ENCODE measurements around the gene GATAD2A. TPM values are rescaled to one million over a fixed set of nuclear protein-coding genes. Genes with fewer than 3 reads are reported as not detected.

The GATAD2A gene
- total RNA-seq, 2 experiments from 2014 or later: 152 to 153 TPM

- ATAC-seq (ENCODE audit: low read depth) (no peak), DNase-seq (no peak)
- Mint-ChIP-seq H3K27ac (peak overlapping the region; percentile 80), H3K36me3 (peaks cover 22% of the 10 kb centered on the region), H3K4me1 (peaks cover 43% of the 10 kb centered on the region), H3K4me3 (no peak overlapping the region), H3K9me3 (no peaks in the 10 kb centered on the region), H3K27me3 (no peaks in the 10 kb centered on the region)
- POLR2A ChIA-PET: interaction anchor here (0.9 to 1.5 kb wide), 2 partner anchors 12 to 70 kb away, joined by 3 to 4 read pairs; partner anchors contain the start of gene GATAD2A
Observed at GRCh38 chr19:19475015-19475765, 69.7 kb downstream of the GATAD2A start.

- DNase-seq: no peak
Observed at GRCh38 chr19:19475849-19476828, 70.7 kb downstream of the GATAD2A start.

GRCh38 chr19:19477705-19478383 is 72.4 kb downstream of the GATAD2A start:
- POLR2A ChIA-PET: interaction anchor here (0.6 to 1.0 kb wide), 3 partner anchors 14 to 253 kb away, joined by 3 read pairs; no protein-coding TSS in a partner anchor

More at GRCh38 chr19:19475849-19476828, 70.7 kb downstream of the GATAD2A start:
- H3K4me1 Mint-ChIP-seq: peaks cover 47% of the 10 kb centered on the region
- peaks cover 18% of the 10 kb centered on the region for H3K36me3 Mint-ChIP-seq
- H3K9me3 Mint-ChIP-seq: no peaks in the 10 kb centered on the region
- H3K27ac Mint-ChIP-seq: peak overlapping the region; percentile 54
- no peak for ATAC-seq (ENCODE audit: low read depth)
- POLR2A ChIA-PET: interaction anchor here (0.9 to 1.5 kb wide), 2 partner anchors 11 to 71 kb away, joined by 3 to 4 read pairs; partner anchors contain the start of gene GATAD2A
- no peak overlapping the region for H3K4me3 Mint-ChIP-seq
- H3K27me3 Mint-ChIP-seq: no peaks in the 10 kb centered on the region

GRCh38 chr19:19480688-19481087 is 75.2 kb downstream of the GATAD2A start:
- peaks cover 18% of the 10 kb centered on the region for H3K36me3 Mint-ChIP-seq
- no peak for DNase-seq
- POLR2A ChIA-PET: no interaction called here
- no peaks in the 10 kb centered on the region for H3K9me3 Mint-ChIP-seq
- peak overlapping the region; percentile 79 for H3K27ac Mint-ChIP-seq
- H3K4me1 Mint-ChIP-seq: peaks cover 38% of the 10 kb centered on the region
- H3K4me3 Mint-ChIP-seq: peak overlapping the region; percentile 13
- H3K27me3 Mint-ChIP-seq: no peaks in the 10 kb centered on the region
- peak; percentile 62 for ATAC-seq (ENCODE audit: low read depth)

More at GRCh38 chr19:19477705-19478383, 72.4 kb downstream of the GATAD2A start:
- H3K4me3 Mint-ChIP-seq: no peak overlapping the region
- no peaks in the 10 kb centered on the region for H3K9me3 Mint-ChIP-seq
- ATAC-seq (ENCODE audit: low read depth): no peak
- peaks cover 47% of the 10 kb centered on the region for H3K4me1 Mint-ChIP-seq
- H3K27ac Mint-ChIP-seq: no peak overlapping the region
- no peak for DNase-seq
- no peaks in the 10 kb centered on the region for H3K27me3 Mint-ChIP-seq
- peaks cover 16% of the 10 kb centered on the region for H3K36me3 Mint-ChIP-seq

GRCh38 chr19:19482809-19483596 is 77.5 kb downstream of the GATAD2A start:
- Mint-ChIP-seq H3K9me3 (no peaks in the 10 kb centered on the region), H3K27ac (peak overlapping the region; percentile 74), H3K27me3 (no peaks in the 10 kb centered on the region), H3K4me3 (no peak overlapping the region), H3K4me1 (peaks cover 37% of the 10 kb centered on the region), H3K36me3 (peaks cover 11% of the 10 kb centered on the region)
- no peak for DNase-seq
- ATAC-seq (ENCODE audit: low read depth): no peak
- POLR2A ChIA-PET: interaction anchor here (1.6 kb wide), 1 partner anchor 110 kb away, joined by 4 read pairs; no protein-coding TSS in a partner anchor

GRCh38 chr19:19485161-19485997 is 79.9 kb downstream of the GATAD2A start:
- POLR2A ChIA-PET: interaction anchor here (0.5 kb wide), 1 partner anchor 70 kb away, joined by 3 read pairs; no protein-coding TSS in a partner anchor

GRCh38 chr19:19485998-19486290 is 80.5 kb downstream of the GATAD2A start:
- H3K4me1 Mint-ChIP-seq: peaks cover 49% of the 10 kb centered on the region
- H3K27ac Mint-ChIP-seq: peak overlapping the region; percentile 81
- peaks cover 4% of the 10 kb centered on the region for H3K36me3 Mint-ChIP-seq
- H3K9me3 Mint-ChIP-seq: no peaks in the 10 kb centered on the region
- POLR2A ChIA-PET: no interaction called here
- H3K27me3 Mint-ChIP-seq: no peaks in the 10 kb centered on the region
- no peak for DNase-seq
- no peak overlapping the region for H3K4me3 Mint-ChIP-seq
- ATAC-seq (ENCODE audit: low read depth): no peak

More at GRCh38 chr19:19485161-19485997, 79.9 kb downstream of the GATAD2A start:
- ATAC-seq (ENCODE audit: low read depth): no peak
- Mint-ChIP-seq H3K4me3 (no peak overlapping the region), H3K27ac (peak overlapping the region; percentile 81), H3K36me3 (peaks cover 4% of the 10 kb centered on the region), H3K9me3 (no peaks in the 10 kb centered on the region), H3K27me3 (no peaks in the 10 kb centered on the region), H3K4me1 (peaks cover 49% of the 10 kb centered on the region)
- DNase-seq: no peak

- peaks cover 4% of the 10 kb centered on the region for H3K36me3 Mint-ChIP-seq
- H3K4me1 Mint-ChIP-seq: peaks cover 46% of the 10 kb centered on the region
- ATAC-seq (ENCODE audit: low read depth) (no peak), DNase-seq (no peak)
- H3K27ac Mint-ChIP-seq: peak overlapping the region; percentile 70
- POLR2A ChIA-PET: interaction anchor here (0.9 to 1.1 kb wide), 2 partner anchors 11 to 122 kb away, joined by 3 read pairs; no protein-coding TSS in a partner anchor
- no peak overlapping the region for H3K4me3 Mint-ChIP-seq
- H3K9me3 Mint-ChIP-seq: no peaks in the 10 kb centered on the region
- H3K27me3 Mint-ChIP-seq: no peaks in the 10 kb centered on the region
Observed at GRCh38 chr19:19486343-19487076, 81.0 kb downstream of the GATAD2A start.

- no peaks in the 10 kb centered on the region for H3K27me3 Mint-ChIP-seq
- peak overlapping the region; percentile 73 for H3K4me3 Mint-ChIP-seq
- H3K36me3 Mint-ChIP-seq: peaks cover 4% of the 10 kb centered on the region
- H3K9me3 Mint-ChIP-seq: no peaks in the 10 kb centered on the region
- peaks cover 43% of the 10 kb centered on the region for H3K4me1 Mint-ChIP-seq
- ATAC-seq (ENCODE audit: low read depth): no peak
- H3K27ac Mint-ChIP-seq: peak overlapping the region; percentile 99
- POLR2A ChIA-PET: interaction anchor here (0.9 to 4.1 kb wide), 4 partner anchors 12 to 122 kb away, joined by 3 to 50 read pairs (median 4); partner anchors contain the start of gene GATAD2A
- DNase-seq: no peak
Observed at GRCh38 chr19:19487077-19487949, 81.8 kb downstream of the GATAD2A start.

Measured in activated naive CD8-positive, alpha-beta T cell treated with anti-CD3 and anti-CD28 coated beads, Interleukin-2, amount 10 ng/mL, durations not matched to agents 7 days and 5 days (primary cell).